Hippocampal formation (tissue), 2 donors: ENCODE measurements around the gene CEP68.
"Not testable (repeated sequence)": the region's sequence is repeated elsewhere in the genome, so short reads cannot be mapped to it uniquely, and the experiment has no call there.

Source experiments
- DNase-seq, 2 donors: peaks; one replicate each; lab custom pipeline; 2025; lab: John Stamatoyannopoulos, UW

Gene CEP68

GRCh38 chr2:65056215-65057053 is at the start of gene CEP68:
TSS of gene CEP68 (plus strand) at chr2:65056416. CDS start at chr2:65069445, 13,029 bp downstream.
- peak; percentile 95 to 97 for DNase-seq

GRCh38 chr2:65013776-65014175 is 42.4 kb upstream of the CEP68 start:
- no peak for DNase-seq

- no peak for DNase-seq
Measured at GRCh38 chr2:65015731-65016130, 40.5 kb upstream of the CEP68 start.

GRCh38 chr2:65016789-65017188 is 39.4 kb upstream of the CEP68 start:
- no peak for DNase-seq

GRCh38 chr2:65017335-65017734 is 38.9 kb upstream of the CEP68 start:
- DNase-seq = peak in 1 of 2 donors; percentile 47

GRCh38 chr2:65018141-65018582 is 38.1 kb upstream of the CEP68 start:
- no peak for DNase-seq

- no peak for DNase-seq
Measured at GRCh38 chr2:65019010-65019409, 37.2 kb upstream of the CEP68 start.

GRCh38 chr2:65019675-65020195 is 36.5 kb upstream of the CEP68 start:
- DNase-seq = no peak

GRCh38 chr2:65020251-65020650 is 36.0 kb upstream of the CEP68 start:
- not testable (repeated sequence) for DNase-seq

- no peak for DNase-seq
Measured at GRCh38 chr2:65020943-65021528, 35.2 kb upstream of the CEP68 start.

- DNase-seq = no peak
Measured at GRCh38 chr2:65021709-65022108, 34.5 kb upstream of the CEP68 start.

- no peak for DNase-seq
Measured at GRCh38 chr2:65022189-65022588, 34.0 kb upstream of the CEP68 start.

- no peak for DNase-seq
Measured at GRCh38 chr2:65023742-65024141, 32.5 kb upstream of the CEP68 start.

- no peak for DNase-seq
Measured at GRCh38 chr2:65024149-65024829, 31.9 kb upstream of the CEP68 start.

- DNase-seq = peak in 1 of 2 donors; percentile 11
Measured at GRCh38 chr2:65025453-65026123, 30.6 kb upstream of the CEP68 start.

GRCh38 chr2:65026154-65026553 is 30.1 kb upstream of the CEP68 start:
- DNase-seq = no peak

GRCh38 chr2:65026704-65027464 is 29.3 kb upstream of the CEP68 start:
- no peak for DNase-seq

GRCh38 chr2:65027616-65028244 is 28.5 kb upstream of the CEP68 start:
- no peak for DNase-seq

GRCh38 chr2:65030476-65031332 is 25.5 kb upstream of the CEP68 start:
- no peak for DNase-seq
